Smooth muscle cell (in vitro differentiated cells): ENCODE measurements around the gene EBP. TPM values are rescaled to one million over a fixed set of nuclear protein-coding genes. Genes with fewer than 3 reads are reported as not detected.

Experiments used
- DNase-seq: peaks from one replicate; lab custom pipeline; 2025; ENCODE audit not compliant: unreplicated experiment; lab: John Stamatoyannopoulos, UW
- H2AFZ ChIP-seq: fragments of 200-600 bp; sonication (generic); 2 replicates; pipeline ENCODE4 v1.6.0; 2016; ENCODE audit warnings: antibody characterized with exemption, low read depth, mild to moderate bottlenecking
- H3F3A ChIP-seq: fragments of 200-600 bp; sonication (generic); 2 replicates; pipeline ENCODE4 v1.6.0; 2017; ENCODE audit warnings: antibody characterized with exemption, low read depth
- H3K27ac ChIP-seq: fragments of 200-600 bp; sonication (generic); 2 replicates; pipeline ENCODE4 v1.5.1; 2016; ENCODE audit warnings: low read depth, mild to moderate bottlenecking
- H3K27me3 ChIP-seq: fragments of 200-600 bp; sonication (generic); 2 replicates; pipeline ENCODE4 v1.6.1; 2016; ENCODE audit warnings: low read depth, mild to moderate bottlenecking
- H3K36me3 ChIP-seq: fragments of 200-600 bp; sonication (generic); 2 replicates; pipeline ENCODE4 v1.5.1; 2016; ENCODE audit warnings: low read depth
- H3K4me1 ChIP-seq: fragments of 200-600 bp; sonication (generic); 2 replicates; pipeline ENCODE4 v1.5.1; 2016; ENCODE audit warnings: low read depth
- H3K4me2 ChIP-seq: fragments of 200-600 bp; sonication (generic); 2 replicates; pipeline ENCODE4 v1.6.0; 2016; ENCODE audit warnings: mild to moderate bottlenecking
- H3K4me3 ChIP-seq: fragments of 200-600 bp; sonication (generic); 2 replicates; pipeline ENCODE4 v1.5.1; 2016; ENCODE audit warnings: mild to moderate bottlenecking
- H3K79me2 ChIP-seq: fragments of 200-600 bp; sonication (generic); 2 replicates; pipeline ENCODE4 v1.6.0; 2016; ENCODE audit warnings: low read depth, mild to moderate bottlenecking
- H3K9ac ChIP-seq: fragments of 200-600 bp; sonication (generic); 2 replicates; pipeline ENCODE4 v1.6.0; 2016; ENCODE audit warnings: low read depth
- H3K9me3 ChIP-seq: fragments of 200-600 bp; sonication (generic); replicated peaks from 2 replicates; pipeline ENCODE4 v1.5.1; 2016; ENCODE audit warnings: low read depth
- H4K20me1 ChIP-seq: fragments of 200-600 bp; sonication (generic); 2 replicates; pipeline ENCODE4 v1.6.0; 2016; ENCODE audit warnings: low read depth
- WGBS: methylation state at CpG from one replicate; pipeline ENCODE4 v1.1.7; 2016; ENCODE audit warnings: low lambda C conversion rate; 5-methylcytosine and 5-hydroxymethylcytosine counted together
- polyA plus RNA-seq: library from polyadenylated mRNA; unstranded; fragments of >200 nt; fragmentation: Nextera tagmentation; extraction: Ambion mirVana; gene quantifications from 2 replicates; pipeline ENCODE4 v1.2.1, GENCODE V29; 2016
- total RNA-seq: library from RNA; depleted of rRNA; stranded (reverse); fragments of >200 nt; gene quantifications from 2 replicates; pipeline ENCODE4 v1.2.3, GENCODE V29; 2014
- TF ChIP-seq, protein P1 (sequence below): fragments of 200-600 bp; sonication (generic); IDR thresholded peaks from 2 replicates; pipeline ENCODE4 v1.5.1; 2017; ENCODE audit warnings: borderline replicate concordance, mild to moderate bottlenecking, antibody characterized with exemption; ENCODE audit not compliant: insufficient read depth, poor library complexity, severe bottlenecking

Gene EBP
- total and polyA plus RNA-seq, 2 experiments from 2014 or later: 63.0 to 85.5 TPM

DNA sequence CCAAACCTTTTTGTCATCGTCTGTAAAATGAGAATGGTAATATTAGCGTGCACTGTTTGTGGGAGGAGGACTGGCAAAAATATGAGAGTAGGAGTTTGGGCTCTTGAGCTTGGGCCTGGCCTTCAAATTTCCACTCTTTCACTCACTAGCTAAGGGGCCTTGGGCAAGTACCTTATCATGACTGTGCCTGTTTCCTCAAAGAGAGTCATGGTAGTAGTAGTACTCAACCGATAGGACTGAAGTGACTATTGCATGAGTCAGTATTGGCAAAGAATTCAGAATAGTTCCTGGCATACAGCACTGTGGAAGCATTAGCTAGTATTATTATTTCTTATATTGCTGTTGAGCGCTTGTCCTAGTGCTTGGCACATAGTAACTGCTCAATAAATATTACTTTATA, 36.7 kb downstream of the EBP start:
- TF ChIP-seq, protein P1, sequence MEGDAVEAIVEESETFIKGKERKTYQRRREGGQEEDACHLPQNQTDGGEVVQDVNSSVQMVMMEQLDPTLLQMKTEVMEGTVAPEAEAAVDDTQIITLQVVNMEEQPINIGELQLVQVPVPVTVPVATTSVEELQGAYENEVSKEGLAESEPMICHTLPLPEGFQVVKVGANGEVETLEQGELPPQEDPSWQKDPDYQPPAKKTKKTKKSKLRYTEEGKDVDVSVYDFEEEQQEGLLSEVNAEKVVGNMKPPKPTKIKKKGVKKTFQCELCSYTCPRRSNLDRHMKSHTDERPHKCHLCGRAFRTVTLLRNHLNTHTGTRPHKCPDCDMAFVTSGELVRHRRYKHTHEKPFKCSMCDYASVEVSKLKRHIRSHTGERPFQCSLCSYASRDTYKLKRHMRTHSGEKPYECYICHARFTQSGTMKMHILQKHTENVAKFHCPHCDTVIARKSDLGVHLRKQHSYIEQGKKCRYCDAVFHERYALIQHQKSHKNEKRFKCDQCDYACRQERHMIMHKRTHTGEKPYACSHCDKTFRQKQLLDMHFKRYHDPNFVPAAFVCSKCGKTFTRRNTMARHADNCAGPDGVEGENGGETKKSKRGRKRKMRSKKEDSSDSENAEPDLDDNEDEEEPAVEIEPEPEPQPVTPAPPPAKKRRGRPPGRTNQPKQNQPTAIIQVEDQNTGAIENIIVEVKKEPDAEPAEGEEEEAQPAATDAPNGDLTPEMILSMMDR: no peak
- Histone ChIP-seq H3K9me3 (no peaks in the 10 kb centered on the region), H3K79me2 (no peaks in the 10 kb centered on the region), H3F3A (no peaks in the 10 kb centered on the region), H3K4me2 (no peak overlapping the region), H3K27me3 (no peaks in the 10 kb centered on the region), H3K36me3 (no peaks in the 10 kb centered on the region), H3K4me3 (no peak overlapping the region), H3K27ac (peak overlapping the region; percentile 44), H2AFZ (no peak overlapping the region), H4K20me1 (no peaks in the 10 kb centered on the region), H3K9ac (no peak overlapping the region), H3K4me1 (no peaks in the 10 kb centered on the region)
- DNase-seq: no peak
- 70% methylated on average over 4 of the region's 4 CpGs for WGBS

DNA sequence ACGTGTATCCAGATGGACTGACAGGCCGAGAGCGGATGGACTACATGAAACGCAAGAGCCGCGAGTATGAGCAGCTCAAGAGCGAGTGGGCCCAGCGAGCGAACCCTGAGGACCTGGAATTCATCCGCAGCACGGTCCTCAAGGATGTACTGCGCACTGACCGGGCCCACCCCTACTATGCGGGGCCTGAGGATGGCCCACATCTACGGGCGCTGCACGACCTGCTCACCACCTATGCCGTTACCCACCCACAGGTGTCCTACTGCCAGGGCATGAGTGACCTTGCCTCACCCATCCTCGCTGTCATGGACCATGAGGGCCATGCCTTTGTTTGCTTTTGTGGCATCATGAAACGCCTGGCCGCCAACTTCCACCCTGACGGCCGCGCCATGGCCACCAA, 38.0 kb downstream of the EBP start:
- 96% methylated on average over 24 of the region's 24 CpGs for WGBS

DNA sequence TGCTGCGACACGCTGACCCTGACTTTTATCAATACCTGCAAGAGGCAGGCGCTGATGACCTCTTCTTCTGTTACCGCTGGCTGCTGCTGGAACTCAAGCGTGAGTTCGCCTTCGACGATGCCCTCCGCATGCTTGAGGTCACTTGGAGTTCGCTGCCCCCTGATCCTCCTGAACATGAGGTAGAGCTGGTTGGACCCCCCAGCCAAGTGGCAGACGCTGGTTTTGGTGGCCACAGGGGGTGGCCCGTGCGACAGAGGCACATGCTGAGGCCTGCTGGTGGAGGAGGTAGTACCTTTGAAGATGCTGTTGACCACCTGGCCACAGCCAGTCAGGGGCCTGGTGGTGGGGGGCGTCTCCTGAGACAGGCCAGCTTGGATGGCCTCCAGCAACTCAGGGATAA, 38.4 kb downstream of the EBP start:
- H3K36me3 ChIP-seq: no peaks in the 10 kb centered on the region
- no peak for DNase-seq
- H4K20me1 ChIP-seq: no peaks in the 10 kb centered on the region
- H3K4me3 ChIP-seq: no peak overlapping the region
- no peak overlapping the region for H2AFZ ChIP-seq
- H3K4me2 ChIP-seq: no peak overlapping the region
- WGBS: 92% methylated on average over 14 of the region's 14 CpGs
- H3K27me3 ChIP-seq: no peaks in the 10 kb centered on the region
- H3K9me3 ChIP-seq: no peaks in the 10 kb centered on the region
- TF ChIP-seq, protein P1: no peak
- no peaks in the 10 kb centered on the region for H3K4me1 ChIP-seq
- no peaks in the 10 kb centered on the region for H3F3A ChIP-seq
- no peak overlapping the region for H3K9ac ChIP-seq
- H3K79me2 ChIP-seq: no peaks in the 10 kb centered on the region
- H3K27ac ChIP-seq: no peak overlapping the region

More for the DNA sequence above, 38.0 kb downstream of the EBP start:
- TF ChIP-seq, protein P1: no peak
- no peaks in the 10 kb centered on the region for H4K20me1 ChIP-seq
- H3K9ac ChIP-seq: no peak overlapping the region
- H3K36me3 ChIP-seq: no peaks in the 10 kb centered on the region
- H3F3A ChIP-seq: no peaks in the 10 kb centered on the region
- H3K9me3 ChIP-seq: no peaks in the 10 kb centered on the region
- no peaks in the 10 kb centered on the region for H3K79me2 ChIP-seq
- no peak overlapping the region for H3K4me2 ChIP-seq
- H3K4me3 ChIP-seq: no peak overlapping the region
- H3K4me1 ChIP-seq: no peaks in the 10 kb centered on the region
- no peaks in the 10 kb centered on the region for H3K27me3 ChIP-seq
- no peak overlapping the region for H2AFZ ChIP-seq
- no peak for DNase-seq
- H3K27ac ChIP-seq: no peak overlapping the region

DNA sequence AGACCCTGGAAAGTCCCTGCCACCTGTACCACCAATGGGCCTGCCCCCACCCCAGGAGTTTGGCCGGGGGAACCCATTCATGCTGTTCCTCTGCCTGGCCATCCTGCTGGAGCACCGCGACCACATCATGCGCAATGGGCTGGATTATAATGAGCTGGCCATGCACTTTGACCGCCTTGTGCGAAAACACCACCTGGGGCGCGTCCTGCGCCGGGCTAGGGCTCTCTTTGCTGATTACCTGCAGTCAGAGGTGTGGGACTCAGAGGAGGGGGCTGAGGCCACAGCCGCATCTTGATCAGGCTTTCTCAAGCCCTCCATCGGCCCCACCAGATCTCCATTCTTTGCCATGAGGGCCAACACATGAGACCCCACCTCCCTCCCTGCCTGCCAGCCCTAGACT, 39.1 kb downstream of the EBP start:
- no peaks in the 10 kb centered on the region for H4K20me1 ChIP-seq
- no peak overlapping the region for H3K4me3 ChIP-seq
- DNase-seq: no peak
- H3K4me2 ChIP-seq: no peak overlapping the region
- no peak overlapping the region for H3K9ac ChIP-seq
- H3K27me3 ChIP-seq: no peaks in the 10 kb centered on the region
- no peak overlapping the region for H3K27ac ChIP-seq
- no peaks in the 10 kb centered on the region for H3K9me3 ChIP-seq
- no peaks in the 10 kb centered on the region for H3F3A ChIP-seq
- no peak overlapping the region for H2AFZ ChIP-seq
- no peaks in the 10 kb centered on the region for H3K79me2 ChIP-seq
- no peaks in the 10 kb centered on the region for H3K4me1 ChIP-seq
- WGBS: 93% methylated on average over 12 of the region's 12 CpGs
- TF ChIP-seq, protein P1: no peak
- no peaks in the 10 kb centered on the region for H3K36me3 ChIP-seq
